H1 (cell line): ENCODE data around the gene RUVBL2. TPM values are rescaled to one million over a fixed set of nuclear protein-coding genes. Genes with fewer than 3 reads are reported as not detected.

Source experiments
- CTCF ChIA-PET: fragments of 300-600 bp; sonication (Branson Sonifier 250); formaldehyde crosslinking; loops from one replicate; lab custom pipeline; 2021; ENCODE audit not compliant: partially characterized antibody; lab: Charles Lee
- POLR2A ChIA-PET: fragments of 300-600 bp; sonication (Branson Sonifier 250); formaldehyde crosslinking; loops from one replicate; lab custom pipeline; 2021; ENCODE audit warnings: inconsistent platforms; ENCODE audit not compliant: partially characterized antibody; lab: Charles Lee
- DNase-seq, 2 experiments: peaks; one replicate each; pipeline versions ENCODE4 v3.0.0 to v3.0.0-alpha.2; 2010 to 2022; ENCODE audit warnings: low spot score in 2 of 2, low read depth in 1 of 2, mixed read lengths in 1 of 2
- FAIRE-seq: peaks from 2 replicates; lab custom pipeline; 2011; peaks lifted over from hg19 to GRCh38; lab: Jason Lieb, UNC
- H2AFZ ChIP-seq: 2 replicates; pipeline ENCODE4 v1.8.1; 2012; ENCODE audit warnings: low read length, inconsistent platforms
- H2AK5ac ChIP-seq: 2 replicates; pipeline ENCODE4 v1.6.1; 2013; ENCODE audit warnings: low read depth, low read length
- H2BK120ac ChIP-seq: replicated peaks from 2 replicates; pipeline ENCODE3; 2013; ENCODE audit warnings: low read depth, low read length, inconsistent platforms
- H2BK12ac ChIP-seq: 2 replicates; pipeline ENCODE4 v1.6.1; 2013; ENCODE audit warnings: low read depth, low read length
- H2BK15ac ChIP-seq: 2 replicates; pipeline ENCODE4 v1.6.1; 2013; ENCODE audit warnings: low read length
- H2BK20ac ChIP-seq: 2 replicates; pipeline ENCODE4 v1.6.1; 2013; ENCODE audit warnings: low read length
- H2BK5ac ChIP-seq: 2 replicates; pipeline ENCODE4 v1.6.1; 2013; ENCODE audit warnings: low read depth, low read length
- H3K14ac ChIP-seq: 2 replicates; pipeline ENCODE4 v1.6.1; 2013; ENCODE audit warnings: inconsistent platforms; ENCODE audit not compliant: insufficient read length
- H3K18ac ChIP-seq: 2 replicates; pipeline ENCODE4 v1.6.1; 2013; ENCODE audit warnings: low read length; ENCODE audit errors: extremely low read depth
- H3K23ac ChIP-seq: 2 replicates; pipeline ENCODE4 v1.6.1; 2013; ENCODE audit warnings: inconsistent platforms; ENCODE audit not compliant: insufficient read length
- H3K23me2 ChIP-seq: 2 replicates; pipeline ENCODE4 v1.6.1; 2013; ENCODE audit warnings: low read depth, low read length
- H3K27ac ChIP-seq: 2 replicates; pipeline ENCODE4 v1.6.1; 2011; ENCODE audit warnings: low read depth, low read length, inconsistent platforms
- H3K27me3 ChIP-seq, 4 experiments: replicated peaks in 1 of 4; 1 replicate in 1 of 4; 2 replicates in 3 of 4; pipeline versions ENCODE4 v1.6.1 to v1.8.1; 2011 to 2013; ENCODE audit warnings: low read length in 3 of 4, mild to moderate bottlenecking in 3 of 4, inconsistent platforms in 2 of 4, mixed read lengths in 2 of 4, moderate library complexity in 1 of 4; ENCODE audit not compliant: control insufficient read depth in 3 of 4, insufficient read depth in 3 of 4; ENCODE audit errors: extremely low read depth in 1 of 4
- H3K36me3 ChIP-seq, 4 experiments: 2 replicates each; pipeline versions ENCODE4 v1.6.1 to v1.8.1; 2011 to 2013; ENCODE audit warnings: mild to moderate bottlenecking in 4 of 4, low read length in 3 of 4, moderate library complexity in 2 of 4, control low read depth in 1 of 4, inconsistent platforms in 1 of 4; ENCODE audit not compliant: insufficient read depth in 4 of 4, control insufficient read depth in 2 of 4
- H3K4ac ChIP-seq: replicated peaks from 2 replicates; pipeline ENCODE3; 2013; ENCODE audit warnings: low read length, low read depth, mixed read lengths, inconsistent platforms; ENCODE audit not compliant: insufficient read length
- H3K4me1 ChIP-seq, 4 experiments: replicated peaks in 1 of 4; 1 replicate in 1 of 4; 2 replicates in 3 of 4; pipeline versions ENCODE4 v1.6.1 to v1.8.1; 2011 to 2013; ENCODE audit warnings: low read length in 3 of 4, inconsistent platforms in 2 of 4, mixed read lengths in 1 of 4; ENCODE audit not compliant: insufficient read depth in 4 of 4, control insufficient read depth in 3 of 4
- H3K4me2 ChIP-seq, 2 experiments: 2 replicates each; pipeline versions ENCODE4 v1.6.1 to v1.8.1; 2011 to 2013; ENCODE audit warnings: low read depth in 2 of 2, low read length in 2 of 2, control low read depth in 1 of 2, inconsistent platforms in 1 of 2, mild to moderate bottlenecking in 1 of 2; ENCODE audit not compliant: insufficient read depth in 1 of 2
- H3K4me3 ChIP-seq, 4 experiments: fragments of 200-600, 300-600 bp in 1 of 4; sonication (generic), shearing (Covaris generic), sonication (Bioruptor Twin) in 1 of 4; 2 replicates each; pipeline versions ENCODE4 v1.5.1 to v1.8.1; 2011 to 2016; ENCODE audit warnings: low read length in 4 of 4, low read depth in 3 of 4, control low read depth in 2 of 4, inconsistent platforms in 2 of 4, mild to moderate bottlenecking in 2 of 4, mixed read lengths in 1 of 4, moderate library complexity in 1 of 4; ENCODE audit not compliant: insufficient read depth in 2 of 4; ENCODE audit errors: extremely low read depth in 1 of 4
- H3K56ac ChIP-seq: replicated peaks from 2 replicates; pipeline ENCODE3; 2013; ENCODE audit warnings: low read depth, mild to moderate bottlenecking, mixed read lengths, low read length, inconsistent platforms; ENCODE audit not compliant: insufficient read length
- H3K79me1 ChIP-seq: 2 replicates; pipeline ENCODE4 v1.6.1; 2013; ENCODE audit warnings: low read depth, low read length, control low read depth
- H3K79me2 ChIP-seq, 2 experiments: 2 replicates each; pipeline versions ENCODE4 v1.6.1 to v1.8.1; 2012 to 2013; ENCODE audit warnings: low read length in 2 of 2, mild to moderate bottlenecking in 2 of 2, inconsistent platforms in 1 of 2; ENCODE audit not compliant: insufficient read depth in 2 of 2, control insufficient read depth in 1 of 2
- H3K9ac ChIP-seq, 4 experiments: replicated peaks in 1 of 4; 1 replicate in 1 of 4; 2 replicates in 3 of 4; pipeline versions ENCODE4 v1.6.1 to v1.8.1; 2011 to 2013; ENCODE audit warnings: low read depth in 3 of 4, low read length in 3 of 4, control low read depth in 2 of 4, mild to moderate bottlenecking in 2 of 4, moderate library complexity in 2 of 4, inconsistent platforms in 1 of 4; ENCODE audit errors: extremely low read depth in 1 of 4
- H3K9me3 ChIP-seq, 2 experiments: 2 replicates each; pipeline versions ENCODE4 v1.6.1 to v1.8.1; 2012 to 2013; ENCODE audit warnings: mild to moderate bottlenecking in 2 of 2, moderate library complexity in 2 of 2, control low read depth in 1 of 2, inconsistent platforms in 1 of 2, low read depth in 1 of 2, low read length in 1 of 2, mixed read lengths in 1 of 2; ENCODE audit not compliant: insufficient read depth in 2 of 2
- H4K20me1 ChIP-seq, 2 experiments: replicated peaks in 1 of 2; 2 replicates each; pipeline versions ENCODE3 to v1.8.1; 2011 to 2013; ENCODE audit warnings: inconsistent platforms in 2 of 2, low read length in 2 of 2, mild to moderate bottlenecking in 1 of 2; ENCODE audit not compliant: insufficient read depth in 2 of 2, control insufficient read depth in 1 of 2
- H4K5ac ChIP-seq: 2 replicates; pipeline ENCODE4 v1.6.1; 2013; ENCODE audit warnings: low read length, low read depth, mixed read lengths, inconsistent platforms; ENCODE audit not compliant: insufficient read length
- H4K8ac ChIP-seq: 2 replicates; pipeline ENCODE4 v1.8.0; 2013; ENCODE audit warnings: mild to moderate bottlenecking, moderate library complexity, low read length, inconsistent platforms; ENCODE audit not compliant: insufficient read depth; ENCODE audit errors: extremely low read depth
- H4K91ac ChIP-seq: replicated peaks from 2 replicates; pipeline ENCODE3; 2013; ENCODE audit warnings: low read length, mixed read lengths, inconsistent platforms; ENCODE audit not compliant: insufficient read length
- WGBS, 2 experiments: shearing (Covaris generic) in 1 of 2; methylation state at CpG; one replicate each; pipeline versions ENCODE4 v1.1.6 to v1.1.7; 2013 to 2015; ENCODE audit warnings: low lambda C conversion rate in 2 of 2, mixed read lengths in 2 of 2, inconsistent platforms in 1 of 2, low coverage in 1 of 2, missing lambda C conversion rate in 1 of 2; ENCODE audit not compliant: insufficient replicate concordance in 2 of 2, insufficient coverage in 1 of 2, insufficient read length in 1 of 2; ENCODE audit errors: extremely low coverage in 1 of 2, missing lambda C conversion rate in 1 of 2; 5-methylcytosine and 5-hydroxymethylcytosine counted together
- polyA plus RNA-seq, 7 experiments: library from polyadenylated mRNA; depleted of rRNA in 3 of 7; stranded (reverse) in 5 of 7; unstranded in 2 of 7; fragments of >200 nt in 5 of 7; fragments of 200-250 nt in 2 of 7; gene quantifications; 1 replicate in 5 of 7; 2 replicates in 1 of 7; 4 replicates in 1 of 7; pipeline versions ENCODE4 v1.2.1 to v1.2.3, GENCODE V29; 2011 to 2013; ENCODE audit warnings: missing spikeins in 2 of 7, mixed read lengths in 2 of 7
- total RNA-seq: library from RNA; stranded (reverse); fragmentation: NEBNext Ultra II Directional; extraction: Animal tissue kit (Norgen Biotek cat#: 25700); gene quantifications from 2 replicates; pipeline ENCODE4 v1.2.1, GENCODE V29; 2021
- TF ChIP-seq, protein P1 (sequence below): IDR thresholded peaks from 2 replicates; pipeline ENCODE4 v1.6.1; 2012; ENCODE audit warnings: low read length, inconsistent platforms

Gene RUVBL2
- total and polyA plus RNA-seq, 2 of the 8 experiments (the other 6 are each of a cell fraction or from before 2014, with no cell fraction given): 152 to 247 TPM

DNA sequence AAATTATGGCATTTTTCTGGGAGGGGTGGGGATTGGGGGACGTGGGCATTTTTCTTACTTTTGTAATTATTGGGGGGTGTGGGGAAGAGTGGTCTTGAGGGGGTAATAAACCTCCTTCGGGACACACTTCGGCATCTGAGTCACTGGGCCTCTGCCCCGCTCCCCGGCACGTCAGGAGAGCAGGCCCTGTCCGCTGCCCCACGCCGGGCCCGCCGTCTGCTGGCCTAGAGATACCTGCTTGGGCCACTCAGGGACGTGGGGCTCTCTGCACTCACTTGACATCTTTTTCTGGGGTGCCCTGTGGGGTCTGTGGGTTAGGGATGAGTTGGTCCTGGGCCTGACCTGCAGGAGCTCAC lies 32.0 kb upstream of the RUVBL2 start:
- DNase-seq: no peak
- H3K14ac ChIP-seq: no peak overlapping the region
- H3K4me3 ChIP-seq: no peak overlapping the region
- ChIA-PET POLR2A (interaction anchor here (0.7 to 2.1 kb wide), 14 partner anchors 9 to 177 kb away, joined by 3 to 19 read pairs (median 4); no protein-coding TSS in a partner anchor), CTCF (interaction anchor here (0.7 to 1.9 kb wide), 7 partner anchors 9 to 174 kb away, joined by 3 to 10 read pairs (median 4); no protein-coding TSS in a partner anchor)
- no peak overlapping the region for H3K9ac ChIP-seq
- H2BK120ac ChIP-seq: no peak overlapping the region
- WGBS, 2 experiments: 87% methylated on average over 11 of the region's 12 CpGs; no CpG with 5 or more reads in 1 of the 2 experiments
- no peak overlapping the region for H3K27ac ChIP-seq
- H3K9me3 ChIP-seq: no peaks in the 10 kb centered on the region
- H2BK20ac ChIP-seq: no peak overlapping the region
- H3K79me1 ChIP-seq: peaks cover 5% of the 10 kb centered on the region
- H3K18ac ChIP-seq: peak overlapping the region; percentile 48
- H2BK12ac ChIP-seq: 0 out of 2 replicates have a peak overlapping the region, but pooled peaks have one; percentile 39
- H3K4me2 ChIP-seq: no peak overlapping the region
- H3K4ac ChIP-seq: no peak overlapping the region
- peaks cover 5 to 15% of the 10 kb centered on the region in 2 experiments for H4K20me1 ChIP-seq
- H2AK5ac ChIP-seq: no peak overlapping the region
- H3K36me3 ChIP-seq: peaks cover 3 to 26% (median 12%) of the 10 kb centered on the region in 4 experiments; a peak in 7 of 8 replicates
- H4K5ac ChIP-seq: no peak overlapping the region
- peaks cover 0 to 16% of the 10 kb centered on the region in 2 experiments; a peak in 2 of 4 replicates for H3K79me2 ChIP-seq
- no peak overlapping the region for H3K23ac ChIP-seq
- H2BK5ac ChIP-seq: peak overlapping the region; percentile 75; the same call in 1 of the 2 replicates
- H3K23me2 ChIP-seq: peaks cover 17% of the 10 kb centered on the region; the same call in 1 of the 2 replicates
- no peak overlapping the region for H3K56ac ChIP-seq
- no peak overlapping the region for H4K91ac ChIP-seq
- H3K4me1 ChIP-seq: peaks cover 4 to 17% (median 12%) of the 10 kb centered on the region in 4 experiments
- TF ChIP-seq, protein P1, sequence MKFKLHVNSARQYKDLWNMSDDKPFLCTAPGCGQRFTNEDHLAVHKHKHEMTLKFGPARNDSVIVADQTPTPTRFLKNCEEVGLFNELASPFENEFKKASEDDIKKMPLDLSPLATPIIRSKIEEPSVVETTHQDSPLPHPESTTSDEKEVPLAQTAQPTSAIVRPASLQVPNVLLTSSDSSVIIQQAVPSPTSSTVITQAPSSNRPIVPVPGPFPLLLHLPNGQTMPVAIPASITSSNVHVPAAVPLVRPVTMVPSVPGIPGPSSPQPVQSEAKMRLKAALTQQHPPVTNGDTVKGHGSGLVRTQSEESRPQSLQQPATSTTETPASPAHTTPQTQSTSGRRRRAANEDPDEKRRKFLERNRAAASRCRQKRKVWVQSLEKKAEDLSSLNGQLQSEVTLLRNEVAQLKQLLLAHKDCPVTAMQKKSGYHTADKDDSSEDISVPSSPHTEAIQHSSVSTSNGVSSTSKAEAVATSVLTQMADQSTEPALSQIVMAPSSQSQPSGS: no peak
- TF ChIP-seq, all 59 proteins: peak for 0
- no peaks in the 10 kb centered on the region for H3K27me3 ChIP-seq
- no peak for FAIRE-seq
- no peak overlapping the region for H2AFZ ChIP-seq
- no peak overlapping the region for H2BK15ac ChIP-seq
- peak overlapping the region; percentile 64 for H4K8ac ChIP-seq
